ENCODE data around the gene TNFRSF12A.

- TF ChIP-seq CTCF (IDR thresholded peaks at IDR 0.05; ENCODE audit: control extremely low read depth in 1 of 3, insufficient read depth in 1 of 3, low read depth in 1 of 3, low read length in 3 of 3) (no peak), MAX (IDR thresholded peaks at IDR 0.05) (no peak), SP2 (IDR thresholded peaks at IDR 0.05; ENCODE audit: low read length) (no peak), TBP (IDR thresholded peaks at IDR 0.05; ENCODE audit: low read depth, low read length) (no peak), RFX5 (IDR thresholded peaks at IDR 0.05; ENCODE audit: borderline replicate concordance, low read depth, low read length) (no peak)
These were observed 30.8 kb downstream of the TNFRSF12A start for GRCh38 chr16:3051009-3051408.
